WTC11 (cell line): ENCODE results near the gene TWF2. TPM values are rescaled to one million over a fixed set of nuclear protein-coding genes. Genes with fewer than 3 reads are reported as not detected.

Source experiments
- ATAC-seq: fragments of 200-7000 bp; cut with Tn5 transposase; 2 replicates; pipeline ENCODE4 v1.10.0; 2021; ENCODE audit warnings: mild to moderate bottlenecking, moderate library complexity
- CTCF ChIA-PET: fragments of 300-600 bp; sonication (Branson Sonifier 250); formaldehyde crosslinking; loops from one replicate; lab custom pipeline; 2021; ENCODE audit warnings: antibody characterized with exemption; lab: Charles Lee
- POLR2A ChIA-PET: fragments of 350-600 bp; sonication (Branson Sonifier 250); formaldehyde crosslinking; loops from one replicate; lab custom pipeline; 2021; ENCODE audit warnings: antibody characterized with exemption; lab: Charles Lee
- DNase-seq: peaks from one replicate; pipeline ENCODE4 v3.0.0; 2021; ENCODE audit warnings: low spot score
- H3K27ac Mint-ChIP-seq: 2 replicates; pipeline ENCODE4 v1.8.0; 2021; ENCODE audit warnings: mixed read lengths
- H3K27me3 Mint-ChIP-seq: 2 replicates; pipeline ENCODE4 v1.8.0; 2021; ENCODE audit warnings: low read depth, mild to moderate bottlenecking, moderate library complexity, mixed read lengths
- H3K36me3 Mint-ChIP-seq: 2 replicates; pipeline ENCODE4 v1.8.0; 2021; ENCODE audit warnings: mixed read lengths
- H3K4me1 Mint-ChIP-seq: 2 replicates; pipeline ENCODE4 v1.8.0; 2022; ENCODE audit warnings: mixed read lengths
- H3K4me3 Mint-ChIP-seq: 2 replicates; pipeline ENCODE4 v1.8.0; 2021; ENCODE audit warnings: mild to moderate bottlenecking, moderate library complexity, mixed read lengths
- H3K9me3 Mint-ChIP-seq: 2 replicates; pipeline ENCODE4 v1.8.0; 2021; ENCODE audit warnings: mixed read lengths
- ATF3 ChIP-seq: sonication (generic); formaldehyde crosslinking; conservative IDR thresholded peaks from 2 replicates; pipeline ENCODE4 v1.8.1; 2022; ENCODE audit warnings: mild to moderate bottlenecking, missing genetic modification reagents
- ELF4 ChIP-seq: sonication (generic); formaldehyde crosslinking; IDR thresholded peaks from 2 replicates; pipeline ENCODE4 v1.8.1; 2022; ENCODE audit warnings: low read depth, mild to moderate bottlenecking, moderate library complexity, missing genetic modification reagents
- FOXK1 ChIP-seq: sonication (generic); formaldehyde crosslinking; IDR thresholded peaks from 2 replicates; pipeline ENCODE4 v1.8.0; 2022; ENCODE audit warnings: mild to moderate bottlenecking, moderate library complexity, missing genetic modification reagents
- GTF2I ChIP-seq: fragments of 250-450 bp; sonication (Bioruptor Pico); conservative IDR thresholded peaks from 2 replicates; pipeline ENCODE4 v1.4.0; 2021; ENCODE audit warnings: mild to moderate bottlenecking
- IRF1 ChIP-seq: sonication (generic); formaldehyde crosslinking; IDR thresholded peaks from 2 replicates; pipeline ENCODE4 v1.8.0; 2023; ENCODE audit warnings: missing genetic modification reagents
- JAZF1 ChIP-seq: fragments of 250-450 bp; sonication (Bioruptor Pico); IDR thresholded peaks from 2 replicates; pipeline ENCODE4 v1.9.0; 2021; ENCODE audit warnings: moderate library complexity, mild to moderate bottlenecking, inconsistent platforms
- JUN ChIP-seq: sonication (generic); formaldehyde crosslinking; IDR thresholded peaks from 2 replicates; pipeline ENCODE4 v1.8.0; 2023; ENCODE audit warnings: mild to moderate bottlenecking, missing genetic modification reagents
- NFE2L1 ChIP-seq: sonication (generic); formaldehyde crosslinking; IDR thresholded peaks from 2 replicates; pipeline ENCODE4 v1.8.1; 2023; ENCODE audit warnings: missing genetic modification reagents
- NR2C2 ChIP-seq: sonication (generic); formaldehyde crosslinking; IDR thresholded peaks from 2 replicates; pipeline ENCODE4 v1.8.0; 2022; ENCODE audit warnings: mild to moderate bottlenecking, missing genetic modification reagents
- RORB ChIP-seq: fragments of 250-450 bp; sonication (Bioruptor Pico); IDR thresholded peaks from 2 replicates; pipeline ENCODE4 v1.9.0; 2021; ENCODE audit warnings: mild to moderate bottlenecking
- STAT6 ChIP-seq: sonication (generic); formaldehyde crosslinking; conservative IDR thresholded peaks from 2 replicates; pipeline ENCODE4 v1.8.1; 2023; ENCODE audit warnings: mild to moderate bottlenecking, low read depth, missing genetic modification reagents, moderate library complexity
- ZNF121 ChIP-seq: sonication (generic); formaldehyde crosslinking; IDR thresholded peaks from 2 replicates; pipeline ENCODE4 v1.8.0; 2023; ENCODE audit warnings: missing genetic modification reagents
- ZNF138 ChIP-seq: sonication (generic); formaldehyde crosslinking; conservative IDR thresholded peaks from 2 replicates; pipeline ENCODE4 v1.8.1; 2022; ENCODE audit warnings: mild to moderate bottlenecking, moderate library complexity, missing genetic modification reagents
- ZNF263 ChIP-seq: sonication (generic); formaldehyde crosslinking; IDR thresholded peaks from 2 replicates; pipeline ENCODE4 v1.8.1; 2022; ENCODE audit warnings: low read depth, mild to moderate bottlenecking, moderate library complexity, missing genetic modification reagents
- ZNF396 ChIP-seq: fragments of 250-450 bp; sonication (Bioruptor Pico); IDR thresholded peaks from 2 replicates; pipeline ENCODE4 v1.8.0; 2021; ENCODE audit warnings: mild to moderate bottlenecking, moderate library complexity, borderline replicate concordance
- ZNF416 ChIP-seq: fragments of 250-450 bp; sonication (Bioruptor Pico); IDR thresholded peaks from 2 replicates; pipeline ENCODE4 v1.9.0; 2021; ENCODE audit warnings: mild to moderate bottlenecking, inconsistent platforms
- total RNA-seq: library from RNA; stranded (reverse); gene quantifications from 3 replicates; pipeline ENCODE4 v1.2.3, GENCODE V29; 2021
- TF ChIP-seq, protein P1 (sequence below): sonication (generic); formaldehyde crosslinking; IDR thresholded peaks from 2 replicates; pipeline ENCODE4 v1.8.1; 2023; ENCODE audit warnings: mild to moderate bottlenecking, moderate library complexity, missing genetic modification reagents
- TF ChIP-seq, protein P2 (sequence below): sonication (generic); formaldehyde crosslinking; IDR thresholded peaks from 2 replicates; pipeline ENCODE4 v1.8.1; 2022; ENCODE audit warnings: low read depth, missing genetic modification reagents, borderline replicate concordance

Gene TWF2
- total RNA-seq, 1 experiment from 2014 or later: 71.1 TPM

GRCh38 chr3:52197499-52197841 lies 41.5 kb downstream of the TWF2 start:
- peak overlapping the region; percentile 93 for H3K4me3 Mint-ChIP-seq
- ChIA-PET POLR2A (interaction anchor here (1.1 kb wide), 1 partner anchor 43 kb away, joined by 4 read pairs; the partner anchor contains the start of gene POC1A), CTCF (interaction anchor here (0.6 to 1.7 kb wide), 9 partner anchors 23 to 250 kb away, joined by 3 to 5 read pairs (median 3); partner anchors contain the start of gene ABHD14A)
- ATAC-seq (peak; percentile 30; the same call in 1 of the 2 replicates), DNase-seq (no peak)
- H3K9me3 Mint-ChIP-seq: no peaks in the 10 kb centered on the region
- H3K27ac Mint-ChIP-seq: peak overlapping the region; percentile 47
- H3K27me3 Mint-ChIP-seq: peaks cover 11% of the 10 kb centered on the region
- TF ChIP-seq JAZF1 (CRISPR knock-in tag) (no peak), ZNF396 (no peak), ELF4 (CRISPR knock-in tag) (no peak), JUN (no peak), IRF1 (CRISPR knock-in tag) (no peak), NR2C2 (CRISPR knock-in tag) (no peak), ZNF138 (CRISPR knock-in tag) (no peak), STAT6 (CRISPR knock-in tag) (no peak), NFE2L1 (no peak)
- TF ChIP-seq, protein P1, sequence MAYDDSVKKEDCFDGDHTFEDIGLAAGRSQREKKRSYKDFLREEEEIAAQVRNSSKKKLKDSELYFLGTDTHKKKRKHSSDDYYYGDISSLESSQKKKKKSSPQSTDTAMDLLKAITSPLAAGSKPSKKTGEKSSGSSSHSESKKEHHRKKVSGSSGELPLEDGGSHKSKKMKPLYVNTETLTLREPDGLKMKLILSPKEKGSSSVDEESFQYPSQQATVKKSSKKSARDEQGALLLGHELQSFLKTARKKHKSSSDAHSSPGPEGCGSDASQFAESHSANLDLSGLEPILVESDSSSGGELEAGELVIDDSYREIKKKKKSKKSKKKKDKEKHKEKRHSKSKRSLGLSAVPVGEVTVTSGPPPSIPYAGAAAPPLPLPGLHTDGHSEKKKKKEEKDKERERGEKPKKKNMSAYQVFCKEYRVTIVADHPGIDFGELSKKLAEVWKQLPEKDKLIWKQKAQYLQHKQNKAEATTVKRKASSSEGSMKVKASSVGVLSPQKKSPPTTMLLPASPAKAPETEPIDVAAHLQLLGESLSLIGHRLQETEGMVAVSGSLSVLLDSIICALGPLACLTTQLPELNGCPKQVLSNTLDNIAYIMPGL (CRISPR knock-in tag): no peak
- peaks cover 15% of the 10 kb centered on the region for H3K4me1 Mint-ChIP-seq
- H3K36me3 Mint-ChIP-seq: peaks cover 17% of the 10 kb centered on the region

DNA sequence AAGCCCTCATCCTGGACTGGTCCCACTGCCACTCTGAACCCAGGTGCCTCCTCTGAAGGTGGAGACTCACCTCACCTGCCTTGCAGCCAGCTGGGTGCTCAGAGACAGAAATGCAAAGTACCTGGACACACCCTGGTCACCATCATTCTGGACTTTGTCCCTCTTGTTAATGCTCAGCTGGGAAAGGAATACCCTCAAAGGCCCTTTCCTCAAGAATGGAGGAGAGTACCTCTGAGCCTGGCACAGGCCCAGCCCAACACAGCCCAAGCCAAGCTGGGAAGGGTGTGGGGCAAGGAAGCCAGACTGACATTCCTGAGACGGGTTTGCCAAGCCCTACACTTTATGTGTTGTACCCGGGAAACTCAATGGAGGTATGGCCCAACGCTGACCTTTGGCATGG lies 42.0 kb downstream of the TWF2 start:
- Mint-ChIP-seq H3K27me3 (peaks cover 11% of the 10 kb centered on the region), H3K9me3 (no peaks in the 10 kb centered on the region), H3K36me3 (peaks cover 14% of the 10 kb centered on the region), H3K4me1 (peaks cover 15% of the 10 kb centered on the region), H3K27ac (no peak overlapping the region), H3K4me3 (no peak overlapping the region; the same call in 1 of the 2 replicates)
- no peak for TF ChIP-seq ATF3 (CRISPR knock-in tag)
- no peak for TF ChIP-seq GTF2I (CRISPR knock-in tag)
- TF ChIP-seq, protein P2, sequence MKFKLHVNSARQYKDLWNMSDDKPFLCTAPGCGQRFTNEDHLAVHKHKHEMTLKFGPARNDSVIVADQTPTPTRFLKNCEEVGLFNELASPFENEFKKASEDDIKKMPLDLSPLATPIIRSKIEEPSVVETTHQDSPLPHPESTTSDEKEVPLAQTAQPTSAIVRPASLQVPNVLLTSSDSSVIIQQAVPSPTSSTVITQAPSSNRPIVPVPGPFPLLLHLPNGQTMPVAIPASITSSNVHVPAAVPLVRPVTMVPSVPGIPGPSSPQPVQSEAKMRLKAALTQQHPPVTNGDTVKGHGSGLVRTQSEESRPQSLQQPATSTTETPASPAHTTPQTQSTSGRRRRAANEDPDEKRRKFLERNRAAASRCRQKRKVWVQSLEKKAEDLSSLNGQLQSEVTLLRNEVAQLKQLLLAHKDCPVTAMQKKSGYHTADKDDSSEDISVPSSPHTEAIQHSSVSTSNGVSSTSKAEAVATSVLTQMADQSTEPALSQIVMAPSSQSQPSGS (CRISPR knock-in tag): no peak
- no peak for TF ChIP-seq RORB (CRISPR knock-in tag)
- TF ChIP-seq ZNF263 (CRISPR knock-in tag): no peak
- no peak for TF ChIP-seq FOXK1 (CRISPR knock-in tag)
- TF ChIP-seq NFE2L1: no peak
- no peak for TF ChIP-seq ZNF121 (CRISPR knock-in tag)
- TF ChIP-seq ZNF416 (CRISPR knock-in tag): no peak
- ATAC-seq (no peak), DNase-seq (no peak)
- ChIA-PET POLR2A (interaction anchor here (1.1 kb wide), 1 partner anchor 42 kb away, joined by 4 read pairs; the partner anchor contains the start of gene POC1A), CTCF (interaction anchor here (0.6 to 2.6 kb wide), 9 partner anchors 23 to 250 kb away, joined by 3 to 8 read pairs (median 4); partner anchors contain the start of gene ABHD14A)
